ENCODE results near the gene ABHD6. TPM values are rescaled to one million over a fixed set of nuclear protein-coding genes. Genes with fewer than 3 reads are reported as not detected.

The ABHD6 gene
- total and polyA plus RNA-seq, 8 donors = 0.69 to 5.5 (median 2.0) TPM

DNA sequence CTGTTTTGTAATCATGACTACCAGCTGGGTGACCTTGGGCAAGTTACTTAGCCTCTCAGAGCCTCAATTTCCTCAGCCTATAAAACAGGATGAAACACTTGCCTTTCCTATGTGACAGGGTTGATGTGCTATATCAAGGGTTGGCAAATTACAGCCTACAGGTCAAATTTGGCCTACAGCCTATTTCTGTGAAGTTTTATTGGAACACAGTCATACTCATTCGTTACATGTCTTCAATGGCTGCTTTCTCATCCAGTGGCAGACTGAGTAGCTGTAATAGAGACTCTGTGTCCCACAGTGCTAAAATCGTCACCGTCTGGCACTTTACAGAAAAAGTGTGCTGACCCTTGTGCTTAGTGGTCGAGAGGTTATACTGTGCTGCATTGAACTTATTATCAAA is 16.6 kb downstream of the ABHD6 start:
- Histone ChIP-seq H3K4me1 (no peaks in the 10 kb centered on the region), H3K4me3 (no peak overlapping the region), H3K27ac (no peak overlapping the region), H3K27me3 (no peaks in the 10 kb centered on the region), H3K9me3 (no peaks in the 10 kb centered on the region), H3K36me3 (no peaks in the 10 kb centered on the region)
- WGBS, 2 donors = 68% methylated on average over 4 of the region's 4 CpGs
- DNase-seq = no peak
- intact Hi-C loops (cut with DNase I) = no loop called here
- TF ChIP-seq, protein P1, sequence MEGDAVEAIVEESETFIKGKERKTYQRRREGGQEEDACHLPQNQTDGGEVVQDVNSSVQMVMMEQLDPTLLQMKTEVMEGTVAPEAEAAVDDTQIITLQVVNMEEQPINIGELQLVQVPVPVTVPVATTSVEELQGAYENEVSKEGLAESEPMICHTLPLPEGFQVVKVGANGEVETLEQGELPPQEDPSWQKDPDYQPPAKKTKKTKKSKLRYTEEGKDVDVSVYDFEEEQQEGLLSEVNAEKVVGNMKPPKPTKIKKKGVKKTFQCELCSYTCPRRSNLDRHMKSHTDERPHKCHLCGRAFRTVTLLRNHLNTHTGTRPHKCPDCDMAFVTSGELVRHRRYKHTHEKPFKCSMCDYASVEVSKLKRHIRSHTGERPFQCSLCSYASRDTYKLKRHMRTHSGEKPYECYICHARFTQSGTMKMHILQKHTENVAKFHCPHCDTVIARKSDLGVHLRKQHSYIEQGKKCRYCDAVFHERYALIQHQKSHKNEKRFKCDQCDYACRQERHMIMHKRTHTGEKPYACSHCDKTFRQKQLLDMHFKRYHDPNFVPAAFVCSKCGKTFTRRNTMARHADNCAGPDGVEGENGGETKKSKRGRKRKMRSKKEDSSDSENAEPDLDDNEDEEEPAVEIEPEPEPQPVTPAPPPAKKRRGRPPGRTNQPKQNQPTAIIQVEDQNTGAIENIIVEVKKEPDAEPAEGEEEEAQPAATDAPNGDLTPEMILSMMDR (IDR thresholded peaks at IDR 0.05) = no peak
- ATAC-seq = no peak
- FAIRE-seq = no peak

DNA sequence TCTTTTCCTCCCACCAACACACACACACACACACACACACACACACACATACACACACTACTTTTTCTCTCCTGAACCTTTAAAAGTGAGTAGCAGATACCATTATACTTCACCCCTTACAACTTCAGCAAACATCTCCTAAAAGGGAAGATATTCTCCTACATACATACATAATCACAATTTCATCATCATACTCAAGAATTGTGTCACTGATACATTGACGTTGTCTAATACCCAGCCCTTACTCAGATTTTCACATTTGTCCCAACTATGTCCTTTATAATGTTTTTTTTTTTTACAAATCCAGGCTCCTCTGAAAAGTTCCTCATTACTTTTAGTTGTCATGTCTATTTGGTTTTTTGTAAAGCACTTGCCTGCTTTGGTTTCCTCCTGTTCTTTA is 18.5 kb downstream of the ABHD6 start:
- no peak for DNase-seq
- H3K4me3 ChIP-seq = no peak overlapping the region
- intact Hi-C loops (cut with DNase I) = no loop called here
- no peaks in the 10 kb centered on the region for H3K27me3 ChIP-seq
- FAIRE-seq = no peak
- H3K9me3 ChIP-seq = no peaks in the 10 kb centered on the region
- 78 to 94% methylated on average over 1 of the region's 1 CpG for WGBS, 2 donors
- no peak overlapping the region for H3K27ac ChIP-seq
- TF ChIP-seq, protein P1 (IDR thresholded peaks at IDR 0.05) = no peak
- no peak for ATAC-seq
- H3K4me1 ChIP-seq = no peaks in the 10 kb centered on the region
- no peaks in the 10 kb centered on the region for H3K36me3 ChIP-seq

DNA sequence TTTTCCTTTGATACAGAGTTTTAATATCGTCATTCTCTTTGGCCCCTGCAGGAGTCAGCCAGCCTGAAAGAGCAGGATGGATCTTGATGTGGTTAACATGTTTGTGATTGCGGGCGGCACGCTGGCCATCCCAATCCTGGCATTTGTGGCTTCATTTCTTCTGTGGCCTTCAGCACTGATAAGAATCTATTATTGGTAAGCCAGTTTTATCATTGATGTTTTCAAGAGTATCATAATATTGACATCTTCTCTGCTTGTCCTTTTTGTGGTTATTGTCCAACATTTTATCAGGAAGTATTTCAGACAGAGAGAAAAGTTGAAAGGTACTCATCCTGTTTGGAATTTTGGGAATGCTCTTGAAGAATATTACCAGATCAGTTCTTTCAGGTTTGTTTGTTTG is 18.9 kb downstream of the ABHD6 start:
- intact Hi-C loops (cut with DNase I) = no loop called here
- Histone ChIP-seq H3K36me3 (no peaks in the 10 kb centered on the region), H3K4me3 (no peak overlapping the region), H3K27me3 (no peaks in the 10 kb centered on the region), H3K9me3 (no peaks in the 10 kb centered on the region), H3K4me1 (no peaks in the 10 kb centered on the region), H3K27ac (no peak overlapping the region)
- no peak for ATAC-seq
- TF ChIP-seq, protein P1 (IDR thresholded peaks at IDR 0.05) = no peak
- FAIRE-seq = no peak
- 91 to 92% methylated on average over 4 of the region's 4 CpGs for WGBS, 2 donors
- DNase-seq = no peak

DNA sequence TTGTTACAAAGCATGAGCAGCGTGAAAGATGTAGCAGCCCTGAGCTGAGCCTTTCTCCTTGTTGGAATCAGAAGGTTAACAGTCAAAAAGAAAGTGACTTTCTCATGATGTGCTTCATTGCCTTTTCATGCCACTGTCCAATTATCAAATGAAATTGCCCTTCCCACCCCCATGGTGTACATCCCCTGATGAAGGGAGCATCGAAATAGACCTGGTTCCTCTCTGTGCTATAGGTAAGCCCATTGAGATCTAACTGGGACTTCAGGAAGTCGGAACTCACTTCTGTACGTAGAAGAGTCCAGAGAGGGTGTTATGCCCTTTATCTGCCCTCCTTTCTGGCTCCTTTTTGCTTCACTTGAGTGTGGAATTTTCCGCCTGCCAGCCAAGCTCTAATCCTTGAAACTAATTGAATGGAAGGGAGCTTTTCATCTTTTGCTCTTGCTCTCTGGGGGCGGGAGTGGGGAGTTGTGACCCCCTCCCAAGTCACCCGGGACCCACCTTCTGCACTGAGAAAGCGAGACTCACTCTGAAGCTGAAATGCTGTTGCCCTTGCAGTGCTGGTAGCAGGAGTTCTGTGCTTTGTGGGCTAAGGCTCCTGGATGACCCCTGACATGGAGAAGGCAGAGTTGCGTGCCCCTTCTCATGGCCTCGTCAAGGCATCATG is 20.9 kb downstream of the ABHD6 start:
- FAIRE-seq (no peak), DNase-seq (no peak), ATAC-seq (no peak)
- Histone ChIP-seq H3K4me3 (no peak overlapping the region), H3K36me3 (no peaks in the 10 kb centered on the region), H3K4me1 (no peaks in the 10 kb centered on the region), H3K27ac (no peak overlapping the region), H3K9me3 (no peaks in the 10 kb centered on the region), H3K27me3 (no peaks in the 10 kb centered on the region)
- intact Hi-C loops (cut with DNase I) = no loop called here
- TF ChIP-seq, protein P1 (IDR thresholded peaks at IDR 0.05) = no peak
- WGBS, 2 donors = 89 to 93% methylated on average over 10 of the region's 10 CpGs

DNA sequence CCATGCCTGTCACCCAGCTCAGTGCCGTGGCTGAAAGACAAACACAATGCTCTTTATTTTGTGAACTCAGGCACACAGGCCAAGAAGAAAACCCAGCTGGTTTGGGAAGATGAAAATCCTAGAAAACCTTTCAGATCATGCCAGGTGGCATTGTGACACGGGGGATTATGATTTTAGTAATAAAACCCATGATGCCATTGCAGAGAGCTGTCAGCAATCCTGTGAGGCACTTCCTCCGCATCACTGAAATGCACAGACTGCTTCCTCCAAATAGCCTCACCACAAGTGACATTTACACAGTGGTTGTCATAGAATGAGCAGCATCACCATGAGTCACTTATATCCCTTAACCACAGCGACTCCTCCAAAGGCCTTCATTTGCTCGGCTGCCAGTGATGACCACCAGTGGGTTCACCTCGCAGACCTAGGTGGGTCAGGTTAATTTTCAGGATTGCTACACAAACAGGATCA is 22.7 kb downstream of the ABHD6 start:
- TF ChIP-seq, protein P1 (IDR thresholded peaks at IDR 0.05) = no peak
- ATAC-seq (no peak), FAIRE-seq (no peak), DNase-seq (no peak)
- H3K27ac ChIP-seq = no peak overlapping the region
- no peaks in the 10 kb centered on the region for H3K9me3 ChIP-seq
- H3K27me3 ChIP-seq = no peaks in the 10 kb centered on the region
- intact Hi-C loops (cut with DNase I) = no loop called here
- no peak overlapping the region for H3K4me3 ChIP-seq
- H3K36me3 ChIP-seq = no peaks in the 10 kb centered on the region
- H3K4me1 ChIP-seq = no peaks in the 10 kb centered on the region
- WGBS, 2 donors = 90 to 91% methylated on average over 6 of the region's 6 CpGs
